SKM-1 (cell line): ENCODE data around the gene SLFN14.
"Not testable (repeated sequence)": the region's sequence is repeated elsewhere in the genome, so short reads cannot be mapped to it uniquely, and the experiment has no call there.

Experiments
- DNase-seq: peaks from one replicate; lab custom pipeline; 2025; ENCODE audit not compliant: unreplicated experiment; lab: John Stamatoyannopoulos, UW

Gene SLFN14

DNA sequence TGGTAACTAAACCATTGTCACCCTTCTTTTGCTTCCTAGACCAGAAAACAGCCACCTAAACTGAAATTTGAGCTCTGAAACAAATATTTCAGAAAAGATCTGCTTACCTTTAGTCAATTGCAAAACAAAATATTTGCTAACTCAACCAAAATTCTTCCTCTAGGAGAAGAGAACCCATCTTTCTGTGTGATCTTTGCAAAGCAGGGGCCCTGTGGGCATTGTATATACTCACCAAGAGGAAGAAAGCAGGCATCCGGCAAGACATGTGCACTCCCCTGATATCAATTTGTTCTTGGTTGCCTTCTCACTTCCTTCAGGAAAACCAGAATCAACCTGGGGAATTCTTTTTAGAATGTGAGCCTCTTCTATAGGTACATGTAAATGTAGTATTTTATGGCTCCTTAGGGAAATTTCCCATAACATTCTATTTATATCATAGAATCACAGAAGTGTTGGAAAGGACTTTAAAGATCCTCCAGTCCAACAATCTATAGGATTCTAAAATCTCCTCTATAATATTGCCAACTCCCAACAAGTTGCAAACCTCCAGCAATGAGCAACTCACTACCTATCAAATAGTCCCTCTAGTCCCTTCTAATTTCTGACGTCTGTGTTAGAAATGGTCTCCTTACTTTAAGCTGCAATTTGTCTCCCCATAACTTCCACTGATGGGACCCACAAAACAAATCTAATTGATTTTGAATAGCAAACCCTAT, 966 bp downstream of the SLFN14 start:
- no peak for DNase-seq

DNA sequence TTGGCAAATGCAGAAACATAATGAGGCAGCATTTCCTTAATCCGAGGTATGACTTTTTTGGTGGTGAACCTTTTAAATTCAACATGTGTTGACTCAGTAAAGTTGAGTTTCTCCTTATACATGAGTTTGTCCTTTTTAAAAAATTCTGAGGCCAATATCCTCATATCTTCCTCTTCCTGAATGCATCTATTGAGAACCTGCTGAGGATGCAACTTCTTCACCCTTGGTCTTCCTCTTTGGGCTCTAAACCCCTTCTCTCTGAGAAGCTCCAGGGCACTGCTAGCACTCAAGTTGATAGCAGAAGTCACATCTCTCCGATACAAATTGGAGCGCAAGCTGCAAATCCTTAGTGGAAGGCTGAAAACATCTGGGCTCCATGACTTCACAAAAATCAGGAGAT, 3.3 kb downstream of the SLFN14 start:
- DNase-seq: no peak

DNA sequence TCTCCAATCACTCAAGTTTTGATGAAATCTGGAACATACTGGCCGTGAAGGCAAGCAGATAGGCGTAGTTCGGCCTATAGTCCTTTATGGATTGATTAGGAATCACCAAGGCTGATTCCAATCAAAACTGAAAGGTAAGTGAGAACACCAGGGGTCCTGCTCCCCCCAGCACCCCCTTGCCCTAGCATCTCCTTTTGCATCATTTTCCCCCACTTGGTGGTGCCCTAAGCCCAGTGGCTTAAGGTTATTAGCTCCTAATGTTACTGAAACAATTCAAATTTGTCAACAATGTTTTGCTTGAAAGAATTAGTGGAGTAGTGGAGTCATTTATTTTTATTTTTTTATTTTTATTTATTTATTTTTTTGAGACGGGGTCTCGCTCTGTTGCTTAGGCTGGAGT, 4.9 kb downstream of the SLFN14 start:
- no peak for DNase-seq

DNA sequence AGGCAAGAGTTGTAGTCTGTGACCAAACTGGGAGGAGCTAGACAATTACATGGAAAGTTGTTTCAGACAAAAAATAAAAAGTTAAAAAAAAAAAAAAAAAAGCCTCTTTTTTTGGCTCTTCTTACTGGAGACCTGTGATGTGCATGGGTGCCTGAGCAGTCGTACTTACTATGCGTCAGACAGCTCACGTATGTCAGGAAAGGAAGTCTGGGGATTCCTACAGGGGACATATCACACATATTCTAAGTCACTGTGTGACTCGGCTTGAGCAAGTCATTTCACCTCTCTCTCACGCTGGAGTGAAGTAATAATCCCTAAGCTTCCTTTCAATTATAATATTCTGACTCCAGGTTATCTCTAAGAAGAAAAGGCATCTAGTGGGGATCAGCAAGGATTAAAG, 6.0 kb downstream of the SLFN14 start:
- DNase-seq: no peak

DNA sequence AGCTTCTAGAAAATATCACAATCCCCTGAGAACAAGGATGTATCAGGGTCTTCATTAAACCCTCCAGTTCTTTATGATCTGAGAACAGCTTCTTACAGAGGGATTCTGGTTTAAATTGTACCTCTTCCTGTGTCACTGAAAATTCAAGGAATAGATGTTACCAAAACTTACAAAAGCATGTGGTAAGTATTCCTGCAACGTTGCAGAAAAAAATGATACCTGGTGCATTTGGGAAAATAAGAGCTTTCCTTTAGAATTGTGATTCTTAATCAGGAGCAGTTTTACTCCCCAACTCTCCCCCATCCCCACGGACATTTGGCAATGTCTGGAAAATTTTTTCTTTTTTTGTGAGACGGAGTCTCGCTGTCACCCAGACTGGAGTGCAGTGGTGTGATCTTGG, 7.3 kb downstream of the SLFN14 start:
- DNase-seq: no peak

DNA sequence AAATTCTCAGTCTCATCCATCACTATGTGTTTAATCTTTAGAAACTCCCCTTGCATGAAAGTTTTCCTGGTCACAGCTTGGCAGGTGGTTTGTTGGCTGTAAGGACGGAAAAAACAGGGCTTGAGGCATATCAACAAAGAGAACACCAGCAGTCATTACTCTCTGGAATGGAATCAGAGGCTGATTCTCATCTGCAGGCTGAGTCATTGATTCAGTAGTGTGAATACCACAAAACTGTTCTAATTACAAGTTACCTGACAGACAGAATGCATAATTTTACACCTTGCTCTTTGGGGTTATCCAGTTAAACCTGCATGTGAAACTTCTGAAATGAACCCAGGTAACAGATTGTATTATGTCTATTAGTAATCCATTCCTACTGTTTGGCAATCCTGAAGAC, 11.6 kb downstream of the SLFN14 start:
- DNase-seq: no peak

DNA sequence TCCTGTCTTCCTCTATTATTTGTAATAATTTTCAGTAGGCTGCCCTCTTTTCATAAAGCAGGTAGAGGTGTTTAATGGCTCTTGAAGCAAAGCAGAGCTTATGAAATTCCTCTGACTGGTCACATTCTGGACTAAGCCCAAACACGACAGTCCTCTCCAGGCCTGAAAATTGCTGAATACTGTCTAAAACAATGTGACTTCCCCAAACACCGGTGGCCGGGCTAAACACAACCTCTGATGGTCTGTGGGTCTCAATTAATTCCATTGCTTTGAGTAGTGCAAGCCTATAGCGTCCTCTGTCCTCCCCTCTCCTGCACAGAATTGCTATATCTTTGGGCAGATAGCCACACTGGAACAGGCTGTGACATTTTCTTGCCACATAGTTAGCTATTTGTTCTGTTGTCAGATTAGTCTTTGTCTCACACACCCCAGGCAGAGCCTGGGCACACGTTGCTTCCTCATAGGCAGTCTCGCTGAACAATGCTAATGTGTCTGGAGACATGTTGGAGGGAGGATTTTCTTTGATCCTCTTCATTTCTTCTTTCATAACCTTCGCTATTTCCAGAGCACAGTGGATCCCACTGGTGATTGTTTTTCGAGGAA, 12.3 kb downstream of the SLFN14 start:
- no peak for DNase-seq

DNA sequence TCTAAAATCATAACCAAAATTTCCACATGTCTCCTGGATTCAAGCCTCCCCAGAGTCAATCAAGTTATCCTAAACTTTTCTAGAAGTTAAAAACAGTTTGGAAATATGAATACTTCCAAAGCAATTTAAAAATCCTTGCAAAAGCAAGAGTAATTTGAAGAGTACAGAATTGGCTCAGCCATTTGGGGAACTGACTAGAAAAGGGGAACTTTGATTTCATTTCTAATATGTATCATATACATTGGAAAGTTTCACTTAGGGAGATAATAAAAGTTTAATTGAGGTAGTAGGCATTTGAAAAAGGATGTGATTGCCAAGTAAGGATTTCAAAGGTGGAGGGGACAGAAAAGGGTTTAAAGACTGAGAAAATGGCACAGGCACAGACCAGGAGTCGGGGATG, 14.1 kb downstream of the SLFN14 start:
- DNase-seq: no peak

DNA sequence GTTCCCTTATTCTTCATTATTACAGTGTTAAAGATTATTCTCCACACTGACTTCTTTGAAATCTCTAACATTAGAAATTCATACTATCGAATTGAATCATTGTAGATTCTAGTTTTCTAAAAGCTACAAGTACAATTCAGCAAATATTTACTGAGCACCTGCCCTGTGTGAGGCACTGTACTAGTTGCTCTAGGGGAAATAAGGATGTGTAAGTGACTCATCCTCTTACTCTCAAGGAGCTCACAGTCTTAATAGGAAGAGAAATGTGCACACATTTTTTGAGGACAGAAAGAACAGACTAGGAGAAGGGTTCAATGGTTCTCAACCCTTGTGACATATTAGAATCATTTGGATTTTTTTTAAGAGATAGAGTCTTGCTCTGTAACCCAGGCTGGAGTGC, 15.5 kb downstream of the SLFN14 start:
- no peak for DNase-seq

DNA sequence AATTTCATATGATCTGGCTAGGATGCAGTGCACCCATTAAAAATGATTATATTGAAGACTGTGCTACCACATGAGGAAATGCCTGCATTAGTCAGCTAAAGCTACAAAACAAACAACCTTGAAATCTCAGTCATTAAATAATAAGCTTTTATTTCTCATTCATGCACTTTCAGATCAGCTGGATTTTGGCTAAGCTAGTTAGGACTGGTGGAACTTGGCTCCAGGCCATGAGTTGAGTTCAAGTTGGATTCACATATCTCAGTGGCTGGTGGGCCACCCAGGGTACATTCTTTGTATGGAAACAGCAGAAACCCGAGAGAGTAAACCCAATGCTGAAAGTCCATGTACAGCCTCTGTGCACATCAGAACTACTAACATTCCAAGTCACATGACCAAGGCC, 16.8 kb downstream of the SLFN14 start:
- DNase-seq: no peak

DNA sequence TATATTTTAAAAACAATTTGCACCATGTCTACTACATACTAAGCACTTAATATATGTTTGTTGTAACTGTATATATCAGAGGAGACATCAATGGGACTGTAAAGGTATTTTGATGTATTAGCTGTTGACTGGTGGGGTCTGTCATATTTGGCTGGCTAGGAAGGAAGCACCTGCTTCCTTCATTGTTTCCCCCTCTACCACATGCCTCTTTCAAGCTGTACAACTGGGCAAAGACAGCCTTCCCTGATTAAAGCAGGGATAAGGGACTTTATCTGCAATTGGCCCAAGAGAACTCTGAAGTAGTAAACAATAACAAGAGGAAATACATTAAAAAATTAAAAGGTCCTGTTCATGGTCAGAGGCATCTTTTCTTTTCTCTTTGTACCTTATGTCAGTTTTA, 17.6 kb downstream of the SLFN14 start:
- no peak for DNase-seq

DNA sequence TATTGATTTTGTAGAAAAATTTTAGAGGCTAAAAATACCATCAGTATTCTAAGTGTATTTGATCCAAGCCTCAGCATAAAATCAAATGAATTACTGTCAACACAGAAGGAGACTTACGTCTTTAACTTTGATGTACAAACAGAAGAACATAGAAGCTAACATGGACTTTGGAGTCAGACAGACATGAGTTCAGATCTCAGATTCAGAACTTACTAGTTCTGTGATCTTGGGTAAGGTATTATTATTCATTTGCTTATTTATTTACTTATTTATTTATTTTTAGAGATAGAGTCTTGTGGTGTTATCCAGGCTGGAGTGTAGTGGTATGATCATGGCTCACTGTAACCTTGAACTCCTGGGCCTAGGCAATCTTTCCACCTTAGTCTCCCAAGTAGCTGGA, 19.2 kb downstream of the SLFN14 start:
- DNase-seq: no peak

DNA sequence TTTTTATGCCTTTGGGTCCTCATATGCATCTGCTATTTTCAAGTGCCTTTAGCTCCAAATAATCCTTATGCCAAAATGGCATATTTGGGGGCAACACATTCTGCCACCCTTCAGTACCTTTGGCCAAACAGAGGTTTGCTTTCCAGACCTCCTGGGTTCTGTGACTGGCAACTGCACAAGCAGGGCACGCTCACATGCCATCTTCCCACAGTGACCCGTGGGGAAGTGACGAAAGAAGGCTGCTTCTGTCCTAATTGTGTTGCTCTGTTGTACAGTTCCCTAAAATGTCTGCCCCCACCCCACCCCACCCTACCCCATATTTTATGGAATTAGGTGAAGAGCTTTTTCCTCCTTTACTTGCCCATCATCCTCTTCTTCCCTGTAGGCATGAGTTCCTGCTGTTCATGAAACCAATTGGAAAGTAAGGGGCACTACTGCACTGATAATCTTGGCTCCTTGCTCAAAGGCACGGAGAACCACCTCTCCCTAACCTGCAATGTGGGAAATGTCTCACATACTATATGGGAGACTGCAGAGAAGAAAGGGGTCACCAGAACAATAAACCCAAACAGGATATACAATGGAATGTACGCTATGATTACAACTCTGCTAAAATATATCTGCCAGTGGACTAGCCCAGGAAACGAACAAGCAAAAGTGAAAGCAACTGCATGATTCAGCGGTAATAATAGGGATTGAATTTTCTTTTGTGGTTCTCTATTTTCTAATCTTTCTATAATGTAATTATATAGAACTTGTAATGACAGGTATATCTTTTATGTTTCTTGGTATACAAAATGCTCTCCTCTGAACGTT, 19.8 kb downstream of the SLFN14 start:
- DNase-seq: no peak

DNA sequence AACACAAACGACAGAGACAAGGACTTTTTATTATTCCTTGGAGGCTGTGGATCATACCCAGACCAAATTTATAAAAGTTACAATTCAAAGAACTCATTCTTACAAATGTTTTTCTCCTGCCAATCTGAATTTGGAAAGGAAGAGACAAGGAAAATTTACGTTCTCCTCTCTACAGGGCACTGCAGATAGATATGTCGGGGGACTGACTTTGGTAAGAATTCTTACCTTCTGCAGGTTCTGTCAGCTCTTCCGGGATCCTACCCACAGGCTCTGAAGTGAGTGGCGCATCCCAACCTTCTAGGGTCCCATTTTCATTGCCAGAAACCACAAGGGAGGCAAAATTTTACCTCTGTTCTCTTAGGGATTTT, 21.0 kb downstream of the SLFN14 start:
- DNase-seq: no peak

DNA sequence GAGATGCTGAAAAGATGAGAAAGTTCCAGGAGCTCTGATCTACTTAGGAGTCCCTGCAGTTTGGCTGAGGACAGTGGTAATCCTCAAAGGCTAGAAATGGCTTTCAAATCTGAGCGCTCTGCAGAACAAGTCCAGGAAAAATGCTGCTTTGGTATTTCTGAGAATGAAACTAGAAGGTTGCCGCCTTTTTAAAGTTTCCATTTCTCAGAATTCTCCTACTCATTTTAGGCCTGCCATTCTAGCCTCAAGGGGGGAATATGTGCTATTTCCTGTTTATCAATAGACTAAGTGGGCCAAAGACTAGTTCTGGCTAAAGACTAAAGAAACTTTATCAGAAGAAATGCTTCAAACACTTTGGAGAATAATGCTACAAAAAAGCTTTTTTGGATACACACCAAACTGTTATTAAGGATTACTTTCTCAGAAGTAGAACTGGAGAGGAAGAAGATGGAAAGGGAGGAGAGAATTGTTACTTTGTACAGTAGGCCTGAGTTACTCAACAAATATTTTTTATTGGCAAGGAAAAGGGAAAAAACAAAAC, 22.9 kb downstream of the SLFN14 start, which contains the start of gene SLFN12L:
Gene SLFN12L, minus strand, starts transcription at position 78 of the 541 bp plus-strand sequence. CDS start 15,314 bp downstream, outside the sequence.
- DNase-seq: no peak

DNA sequence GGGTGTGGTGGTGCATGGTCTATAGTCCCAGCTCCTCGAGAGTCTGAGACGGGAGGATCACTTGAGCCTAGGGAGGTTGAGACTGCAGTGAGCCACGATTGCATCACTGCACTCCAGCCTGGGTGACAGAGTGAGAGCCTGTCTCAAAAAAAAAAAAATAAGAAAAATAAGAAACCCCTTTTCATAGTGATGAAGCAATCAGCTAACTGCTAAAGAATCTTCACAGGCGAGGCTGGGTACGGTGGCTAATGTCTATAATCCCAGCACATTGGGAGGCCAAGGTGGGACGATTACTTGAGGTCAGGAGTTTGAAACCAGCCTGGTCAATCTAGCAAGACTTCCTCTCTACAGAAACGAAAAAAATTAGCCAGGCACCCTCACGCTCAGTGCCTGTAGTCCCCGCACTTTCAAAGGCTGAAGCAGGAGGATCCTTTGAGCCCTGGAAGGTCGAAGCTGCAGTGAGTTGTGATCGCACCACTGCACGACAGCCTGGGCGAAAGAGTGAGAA, 23.9 kb downstream of the SLFN14 start:
- DNase-seq: no peak

DNA sequence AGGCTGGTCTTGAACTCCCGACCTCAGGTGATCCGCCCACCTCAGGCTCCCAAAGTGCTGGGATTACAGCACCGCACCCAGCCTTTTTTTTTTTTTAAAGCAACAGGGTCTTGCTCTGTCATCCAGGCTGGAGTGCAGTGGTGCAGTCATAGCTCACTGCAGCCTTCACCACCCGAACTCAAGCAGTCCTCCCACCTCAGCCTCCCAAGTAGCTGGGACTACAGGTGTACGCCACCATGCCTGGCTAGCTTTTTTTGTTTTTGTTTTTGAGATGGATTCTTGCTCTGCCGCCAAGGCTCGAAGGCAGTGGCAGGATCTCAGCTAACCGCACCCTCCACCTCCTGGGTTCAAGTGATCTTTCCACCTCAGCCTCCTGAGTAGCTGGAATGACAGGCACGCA, 25.2 kb downstream of the SLFN14 start:
- not testable (repeated sequence) for DNase-seq

DNA sequence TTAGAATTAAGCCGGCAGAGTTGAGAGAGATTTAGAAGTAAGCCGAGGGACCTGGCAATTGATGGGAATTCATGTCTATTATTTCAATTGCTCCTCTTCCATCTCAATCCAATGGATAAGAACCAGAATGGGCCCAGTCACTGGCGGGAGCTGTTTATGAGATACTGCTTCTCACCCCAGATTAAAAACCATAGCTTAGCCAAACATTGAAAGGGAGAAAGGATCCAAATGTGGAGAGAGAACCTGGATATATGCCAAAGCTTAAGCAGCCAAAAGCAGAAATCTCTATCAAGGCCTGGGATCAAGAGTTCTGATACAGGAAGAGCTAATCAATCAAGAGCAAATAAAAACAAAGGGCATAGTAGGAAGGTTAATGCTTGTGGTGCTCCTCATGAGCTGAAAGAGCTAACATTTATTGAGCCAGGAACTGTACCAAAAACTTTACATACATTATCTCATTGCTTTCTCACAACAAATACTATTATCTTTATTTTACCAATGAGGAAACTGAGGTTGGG, 26.0 kb downstream of the SLFN14 start:
- DNase-seq: no peak

DNA sequence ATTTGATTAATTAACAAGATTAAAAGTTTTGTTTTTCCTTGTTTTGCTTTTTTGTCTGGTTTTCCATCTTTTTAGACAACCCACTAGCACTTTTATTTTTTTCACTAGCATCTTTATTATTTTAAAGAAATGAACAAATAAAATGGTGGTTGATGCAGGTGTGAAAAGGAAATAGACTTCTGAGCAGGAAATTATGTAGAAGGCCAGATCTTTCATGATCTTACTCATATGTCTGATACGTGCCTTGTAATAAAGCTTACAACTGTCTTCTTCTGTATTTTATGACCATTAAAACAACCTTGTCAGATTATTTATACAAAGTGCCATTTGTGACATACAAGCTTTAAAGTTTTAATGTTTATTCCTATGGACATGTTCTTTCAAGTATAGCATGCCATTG, 29.5 kb downstream of the SLFN14 start:
- DNase-seq: no peak

DNA sequence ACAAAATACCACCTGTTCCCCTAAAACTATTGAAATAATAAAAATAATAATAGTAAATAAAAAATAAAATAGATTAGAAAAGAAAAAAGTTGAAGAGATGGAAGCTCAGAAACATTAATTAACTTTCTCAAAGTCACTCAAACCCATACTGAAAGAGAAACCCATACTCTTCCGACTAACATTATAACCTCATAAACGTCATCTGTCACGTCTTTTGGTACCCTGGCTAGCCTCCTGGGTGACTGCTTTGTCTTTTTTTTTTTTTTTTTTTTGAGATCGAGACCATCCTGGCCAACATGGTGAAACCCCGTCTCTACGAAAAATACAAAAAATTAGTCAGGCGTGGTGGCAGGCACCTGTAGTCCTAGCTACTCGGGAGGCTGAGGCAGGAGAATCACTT, 30.8 kb downstream of the SLFN14 start:
- no peak for DNase-seq

DNA sequence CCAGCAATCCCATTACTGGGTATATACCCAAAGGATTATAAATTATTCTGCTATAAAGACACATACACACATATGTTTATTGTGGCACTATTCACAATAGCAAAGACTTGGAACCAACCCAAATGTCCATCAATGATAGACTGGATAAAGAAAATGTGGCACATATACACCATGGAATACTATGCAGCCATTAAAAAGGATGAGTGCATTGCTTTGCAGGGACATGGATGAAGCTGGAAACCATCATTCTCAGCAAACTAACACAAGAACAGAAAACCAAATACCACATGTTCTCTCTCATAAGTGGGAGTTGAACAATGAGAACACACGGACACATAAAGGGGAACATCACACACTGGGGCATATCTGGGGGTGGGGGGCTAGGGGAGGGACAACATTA, 31.3 kb downstream of the SLFN14 start:
- not testable (repeated sequence) for DNase-seq
